GM19463 (cell line): ENCODE data around the gene CABP7.

Experiments
- ATAC-seq: cut with Tn5 transposase; IDR thresholded peaks from one replicate; pipeline ENCODE4 v1.9.1; 2021; ENCODE audit warnings: mild to moderate bottlenecking, moderate library complexity; ENCODE audit not compliant: unreplicated experiment

The CABP7 gene

DNA sequence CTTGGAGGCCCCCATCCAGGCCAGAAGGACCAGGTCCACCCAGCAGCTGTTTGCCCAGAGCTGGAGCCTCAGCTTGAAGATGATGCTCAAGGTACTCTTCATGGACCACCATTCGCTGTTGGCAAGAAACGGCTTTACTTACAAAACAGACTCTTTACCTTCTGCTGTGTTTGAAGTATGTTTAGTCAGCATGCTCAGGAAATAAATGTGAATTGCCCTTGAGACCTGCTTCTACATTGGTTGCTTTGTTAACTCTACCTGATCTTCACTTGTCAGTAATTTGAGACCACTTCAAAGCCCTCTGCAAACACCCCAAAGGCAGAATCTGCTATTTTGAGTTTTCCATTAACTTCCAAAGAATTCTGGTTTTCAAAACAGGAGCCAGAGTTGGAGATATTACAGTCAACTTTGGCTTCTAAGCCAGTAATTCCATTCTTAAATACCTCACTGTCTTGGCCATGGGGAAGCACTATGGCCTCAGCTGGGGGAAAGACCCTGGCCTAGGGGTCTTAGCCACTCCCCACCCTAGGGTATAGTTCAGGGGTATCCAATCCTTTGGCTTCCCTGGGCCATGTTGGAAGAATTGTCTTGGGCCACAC, 50.0 kb downstream of the CABP7 start:
- ATAC-seq: no peak

GRCh38 chr22:29772170-29772641, 52.4 kb downstream of the CABP7 start:
- no peak for ATAC-seq

- ATAC-seq: no peak
Observed at GRCh38 chr22:29773233-29773632, 53.4 kb downstream of the CABP7 start.

- no peak for ATAC-seq
Observed at GRCh38 chr22:29780220-29780619, 60.4 kb downstream of the CABP7 start.

GRCh38 chr22:29780748-29781676, 61.2 kb downstream of the CABP7 start:
- no peak for ATAC-seq
